Thyroid gland (tissue), 4 donors: Measurements from ENCODE around the gene AMER1. TPM values are rescaled to one million over a fixed set of nuclear protein-coding genes. Genes with fewer than 3 reads are reported as not detected.

Experiments used
- DNase-seq, 2 donors: peaks; one replicate each; pipeline ENCODE4 v3.0.0-alpha.2; 2019
- H3K27ac ChIP-seq, 3 donors: fragments of 200-600 bp; sonication (generic); 1 replicate in 2 of 3; 2 replicates in 1 of 3; pipeline ENCODE4 v1.5.1; 2016 to 2019; ENCODE audit warnings: mild to moderate bottlenecking in 1 of 3, moderate library complexity in 1 of 3
- H3K27me3 ChIP-seq: fragments of 200-600 bp; sonication (generic); one replicate; pipeline ENCODE4 v1.5.1; 2019
- H3K36me3 ChIP-seq, 2 donors: fragments of 200-600 bp; sonication (generic); one replicate each; pipeline ENCODE4 v1.5.1; 2016 to 2019
- H3K4me1 ChIP-seq, 2 donors: fragments of 200-600 bp; sonication (generic); one replicate each; pipeline ENCODE4 v1.5.1; 2017 to 2019
- H3K4me3 ChIP-seq, 3 donors: fragments of 200-600 bp; sonication (generic); replicated peaks in 1 of 3; 1 replicate in 2 of 3; 2 replicates in 1 of 3; pipeline ENCODE4 v1.5.1; 2016; ENCODE audit warnings: mild to moderate bottlenecking in 1 of 3
- H3K9me3 ChIP-seq: fragments of 200-600 bp; sonication (generic); one replicate; pipeline ENCODE4 v1.5.1; 2017
- CTCF ChIP-seq, 6 experiments: fragments of 200-600 bp in 3 of 6; fragments of 450-650 bp in 3 of 6; sonication (generic) in 3 of 6; IDR thresholded peaks; one replicate each; pipeline ENCODE4 v1.5.1; 2016 to 2019; ENCODE audit warnings: antibody characterized with exemption in 6 of 6, mild to moderate bottlenecking in 2 of 6, inconsistent platforms in 1 of 6, moderate library complexity in 1 of 6
- POLR2A ChIP-seq, 2 donors: fragments of 450-650 bp; IDR thresholded peaks; one replicate each; pipeline ENCODE4 v1.6.1; 2017; ENCODE audit warnings: antibody characterized with exemption in 2 of 2, mild to moderate bottlenecking in 2 of 2, moderate library complexity in 1 of 2
- WGBS, 2 donors: methylation state at CpG; one replicate each; pipeline ENCODE4 v1.1.5; 2017; 5-methylcytosine and 5-hydroxymethylcytosine counted together
- intact Hi-C: fragments of 100-400 bp; cut with DNase I; formaldehyde crosslinking; loops from one replicate; pipeline ENCODE4 v1.15.1; 2023
- total RNA-seq, 4 donors: library from RNA; depleted of rRNA; stranded (reverse); fragments of >200 nt; gene quantifications; one replicate each; pipeline ENCODE4 v1.2.3, GENCODE V29; 2016

The AMER1 gene
- total RNA-seq, 4 donors from 2014 or later = 3.2 to 6.9 (median 4.3) TPM

- Histone ChIP-seq H3K4me3 (no peak overlapping the region), H3K9me3 (no peaks in the 10 kb centered on the region), H3K4me1 (no peaks in the 10 kb centered on the region), H3K36me3 (peaks cover 0 to 4% of the 10 kb centered on the region in 2 donors), H3K27ac (no peak overlapping the region), H3K27me3 (no peaks in the 10 kb centered on the region)
- no peak for DNase-seq
- 83% methylated on average over 1 of the region's 1 CpG; no CpG with 5 or more reads in 1 of the 2 donors for WGBS, 2 donors
- intact Hi-C loops = no loop called here
- no peak for TF ChIP-seq CTCF (IDR thresholded peaks at IDR 0.05)
Measured at GRCh38 chrX:64186974-64187761, 18.3 kb downstream of the AMER1 start.

- no peak for DNase-seq
- WGBS, 2 donors = 55% methylated on average over 2 of the region's 2 CpGs; no CpG with 5 or more reads in 1 of the 2 donors
- H3K9me3 ChIP-seq = no peaks in the 10 kb centered on the region
- no peaks in the 10 kb centered on the region for H3K4me1 ChIP-seq
- H3K27ac ChIP-seq = no peak overlapping the region
- no peaks in the 10 kb centered on the region for H3K27me3 ChIP-seq
- intact Hi-C loops = no loop called here
- no peak overlapping the region for H3K4me3 ChIP-seq
- no peak for TF ChIP-seq CTCF (IDR thresholded peaks at IDR 0.05)
- no peak for TF ChIP-seq POLR2A (IDR thresholded peaks at IDR 0.05)
- H3K36me3 ChIP-seq = no peaks in the 10 kb centered on the region
Measured at GRCh38 chrX:64184396-64184795, 21.1 kb downstream of the AMER1 start.

GRCh38 chrX:64182208-64182607 lies 23.3 kb downstream of the AMER1 start:
- Histone ChIP-seq H3K27ac (no peak overlapping the region), H3K4me3 (no peak overlapping the region), H3K27me3 (no peaks in the 10 kb centered on the region), H3K4me1 (no peaks in the 10 kb centered on the region), H3K36me3 (no peaks in the 10 kb centered on the region), H3K9me3 (no peaks in the 10 kb centered on the region)
- 91 to 95% methylated on average over 2 of the region's 2 CpGs for WGBS, 2 donors
- intact Hi-C loops = no loop called here
- TF ChIP-seq CTCF (IDR thresholded peaks at IDR 0.05) (no peak), POLR2A (IDR thresholded peaks at IDR 0.05) (no peak)
- no peak for DNase-seq

GRCh38 chrX:64176876-64177275 lies 28.6 kb downstream of the AMER1 start:
- no peaks in the 10 kb centered on the region for H3K36me3 ChIP-seq
- H3K4me1 ChIP-seq = no peaks in the 10 kb centered on the region
- no peak for TF ChIP-seq POLR2A (IDR thresholded peaks at IDR 0.05)
- TF ChIP-seq CTCF (IDR thresholded peaks at IDR 0.05) = no peak
- no peak for DNase-seq
- intact Hi-C loops = no loop called here
- no peaks in the 10 kb centered on the region for H3K9me3 ChIP-seq
- H3K4me3 ChIP-seq = no peak overlapping the region
- no peak overlapping the region for H3K27ac ChIP-seq
- no peaks in the 10 kb centered on the region for H3K27me3 ChIP-seq

- WGBS, 2 donors = 27 to 52% methylated on average over 1 of the region's 1 CpG
- Histone ChIP-seq H3K4me1 (no peaks in the 10 kb centered on the region), H3K36me3 (no peaks in the 10 kb centered on the region), H3K27me3 (no peaks in the 10 kb centered on the region), H3K4me3 (no peak overlapping the region), H3K27ac (no peak overlapping the region), H3K9me3 (no peaks in the 10 kb centered on the region)
- intact Hi-C loops = no loop called here
- DNase-seq = no peak
- TF ChIP-seq CTCF (IDR thresholded peaks at IDR 0.05) = no peak
- TF ChIP-seq POLR2A (IDR thresholded peaks at IDR 0.05) = no peak
Measured at GRCh38 chrX:64169988-64170387, 35.5 kb downstream of the AMER1 start.
